Fibroblast of skin of abdomen (primary cell): ENCODE data around the gene OR6C76. TPM values are rescaled to one million over a fixed set of nuclear protein-coding genes. Genes with fewer than 3 reads are reported as not detected.
"Not testable (repeated sequence)": the region's sequence is repeated elsewhere in the genome, so short reads cannot be mapped to it uniquely, and the experiment has no call there.

ENCODE experiments used
- DNase-seq: peaks from one replicate; pipeline ENCODE4 v3.0.0-alpha.2; 2013
- polyA plus RNA-seq, 2 experiments: library from polyadenylated mRNA; unstranded; fragments of 120-200 nt; gene quantifications; one replicate each; pipeline ENCODE4 v1.2.1, GENCODE V29; 2013; ENCODE audit not compliant: insufficient read length in 2 of 2

Gene OR6C76
- polyA plus RNA-seq (2013, experiment 1 of 2; ENCODE audit: insufficient read length) = not detected
- polyA plus RNA-seq (2013, experiment 2 of 2; ENCODE audit: insufficient read length) = not detected

GRCh38 chr12:55425954-55426353 lies at the start of gene OR6C76:
Gene OR6C76 (plus strand): TSS chr12:55426254. CDS start chr12:55426254, 0 bp downstream.
- no peak for DNase-seq

GRCh38 chr12:55385891-55386290 lies 40.2 kb upstream of the OR6C76 start:
- no peak for DNase-seq

GRCh38 chr12:55392032-55392795 lies 33.8 kb upstream of the OR6C76 start:
- DNase-seq = no peak

GRCh38 chr12:55396326-55396725 lies 29.7 kb upstream of the OR6C76 start:
- no peak for DNase-seq

- no peak for DNase-seq
These were observed 25.8 kb upstream of the OR6C76 start, which contains the start of gene OR6C65 for GRCh38 chr12:55400229-55400628. Gene OR6C65 (plus strand): TSS chr12:55400529. CDS start chr12:55400529, 0 bp downstream.

- no peak for DNase-seq
These were observed 18.2 kb upstream of the OR6C76 start for GRCh38 chr12:55407866-55408265.

- DNase-seq = not testable (repeated sequence)
These were observed 16.9 kb upstream of the OR6C76 start for GRCh38 chr12:55409133-55409532.

- not testable (repeated sequence) for DNase-seq
These were observed 13.9 kb upstream of the OR6C76 start for GRCh38 chr12:55412138-55412537.

- DNase-seq = not testable (repeated sequence)
These were observed 12.3 kb upstream of the OR6C76 start for GRCh38 chr12:55413498-55414388.

- DNase-seq = not testable (repeated sequence)
These were observed 11.6 kb upstream of the OR6C76 start for GRCh38 chr12:55414396-55414823.

- DNase-seq = not testable (repeated sequence)
These were observed 11.2 kb upstream of the OR6C76 start for GRCh38 chr12:55414889-55415288.

- no peak for DNase-seq
These were observed 9.1 kb upstream of the OR6C76 start for GRCh38 chr12:55416961-55417360.

- no peak for DNase-seq
These were observed 5.6 kb upstream of the OR6C76 start for GRCh38 chr12:55420307-55420962.

- DNase-seq = no peak
These were observed 2.5 kb downstream of the OR6C76 start for GRCh38 chr12:55428331-55429243.

- DNase-seq = not testable (repeated sequence)
These were observed 15.2 kb downstream of the OR6C76 start for GRCh38 chr12:55441233-55441632.

- DNase-seq = no peak
These were observed 17.7 kb downstream of the OR6C76 start, which contains the start of gene OR6C2 for GRCh38 chr12:55443776-55444175. Gene OR6C2 (plus strand): TSS chr12:55444076. CDS start chr12:55452214, 8,138 bp downstream.

- DNase-seq = no peak
These were observed 19.3 kb downstream of the OR6C76 start for GRCh38 chr12:55445357-55445756.

- no peak for DNase-seq
These were observed 20.3 kb downstream of the OR6C76 start for GRCh38 chr12:55446326-55446725.

- DNase-seq = no peak
These were observed 22.8 kb downstream of the OR6C76 start for GRCh38 chr12:55448825-55449224.

- not testable (repeated sequence) for DNase-seq
These were observed 38.9 kb downstream of the OR6C76 start for GRCh38 chr12:55464926-55465325.

GRCh38 chr12:55467836-55468235 lies 41.8 kb downstream of the OR6C76 start:
- no peak for DNase-seq
